ENCODE results near the gene GNPTAB.
"Not testable (repeated sequence)": the region's sequence is repeated elsewhere in the genome, so short reads cannot be mapped to it uniquely, and the experiment has no call there.

Gene GNPTAB

DNA sequence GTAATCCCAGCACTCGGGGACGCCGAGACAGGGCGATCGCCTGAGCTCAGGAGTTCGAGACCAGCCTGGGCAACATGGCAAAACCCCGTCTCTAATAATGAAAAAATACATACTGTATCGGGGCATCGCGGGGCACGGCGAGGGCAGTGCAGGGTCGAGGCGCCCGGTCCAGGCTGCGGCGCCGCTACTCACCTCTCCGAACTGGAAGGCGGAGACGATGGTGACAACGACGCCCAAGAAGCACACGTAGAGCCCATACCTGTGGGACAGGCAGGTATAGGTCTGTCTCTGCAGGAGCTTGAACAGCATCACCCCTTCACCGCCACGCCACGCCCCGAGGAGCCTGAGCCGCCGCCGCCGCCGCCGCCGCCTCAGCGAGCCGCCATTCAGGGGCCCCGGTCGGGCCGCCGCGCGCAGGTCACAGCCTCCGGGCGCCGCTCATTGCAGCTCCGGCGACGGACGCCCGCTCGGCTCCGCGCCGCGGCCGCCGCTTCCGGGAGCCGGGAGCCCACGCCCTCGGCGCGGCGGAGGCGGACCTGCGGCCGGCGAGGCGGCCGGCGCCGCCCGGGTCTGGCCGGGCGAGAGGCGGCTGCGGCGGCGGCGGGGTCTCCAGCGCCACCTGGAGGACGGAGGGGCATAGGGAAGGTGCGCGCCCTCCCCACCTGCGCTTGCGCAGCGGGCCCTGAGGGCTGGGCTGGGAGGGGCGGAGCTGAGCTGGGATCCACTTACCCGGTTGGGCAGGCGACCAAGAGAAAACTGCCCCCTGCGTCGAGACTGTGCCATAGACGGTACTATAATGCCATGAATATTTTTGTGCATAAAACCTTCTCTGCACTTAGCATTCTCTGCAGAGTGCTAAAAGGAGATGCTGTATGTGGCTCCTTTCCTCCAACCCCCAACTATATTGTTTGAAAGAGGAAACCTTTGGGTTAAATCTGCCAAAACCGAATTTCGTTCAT is at the start of gene GNPTAB:
TSS of gene GNPTAB (minus strand) at position 593 of the 959 bp plus-strand sequence. CDS start at position 309, 284 bp downstream.
- DNase-seq (ENCODE audit: low read depth in 2 of 2) = peak; percentile 91 to 93

DNA sequence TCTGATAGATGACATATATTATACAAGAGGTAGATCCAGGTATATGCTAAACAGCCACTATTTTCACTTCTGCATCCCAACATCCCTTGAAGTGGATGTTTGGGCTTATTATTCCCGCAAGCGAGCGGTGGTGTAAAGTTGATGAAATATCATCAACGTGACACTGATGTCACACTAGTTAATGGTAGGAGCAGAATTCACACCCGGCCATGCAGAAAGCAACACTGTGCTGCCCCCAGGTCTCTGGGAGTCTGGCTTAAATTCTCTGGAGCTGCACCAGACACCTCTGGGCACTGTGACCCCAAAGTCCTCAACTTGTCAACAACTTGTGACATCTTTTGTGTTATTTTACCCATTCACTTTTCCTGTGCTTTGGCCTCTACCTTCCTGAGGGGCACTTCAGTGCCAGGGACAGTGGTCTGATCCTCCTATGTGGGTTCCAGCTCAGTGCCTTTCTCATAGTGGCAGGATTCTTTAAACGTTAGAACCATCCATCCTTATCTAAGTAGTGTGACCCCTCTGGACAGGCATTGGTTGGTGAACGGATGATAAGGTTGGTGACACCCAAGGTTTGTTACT is 47.6 kb upstream of the GNPTAB start:
- DNase-seq (ENCODE audit: low read depth in 2 of 2) = no peak

- no peak for DNase-seq (ENCODE audit: low read depth in 2 of 2)
Measured at GRCh38 chr12:101877806-101878242, 47.1 kb upstream of the GNPTAB start.

GRCh38 chr12:101876861-101877805 is 46.4 kb upstream of the GNPTAB start, which contains the start of gene DRAM1:
Gene DRAM1, plus strand, starts transcription at chr12:101877580. Its CDS starts 210 bp downstream, at chr12:101877790.
- peak; percentile 25 to 40 for DNase-seq (ENCODE audit: low read depth in 2 of 2)

DNA sequence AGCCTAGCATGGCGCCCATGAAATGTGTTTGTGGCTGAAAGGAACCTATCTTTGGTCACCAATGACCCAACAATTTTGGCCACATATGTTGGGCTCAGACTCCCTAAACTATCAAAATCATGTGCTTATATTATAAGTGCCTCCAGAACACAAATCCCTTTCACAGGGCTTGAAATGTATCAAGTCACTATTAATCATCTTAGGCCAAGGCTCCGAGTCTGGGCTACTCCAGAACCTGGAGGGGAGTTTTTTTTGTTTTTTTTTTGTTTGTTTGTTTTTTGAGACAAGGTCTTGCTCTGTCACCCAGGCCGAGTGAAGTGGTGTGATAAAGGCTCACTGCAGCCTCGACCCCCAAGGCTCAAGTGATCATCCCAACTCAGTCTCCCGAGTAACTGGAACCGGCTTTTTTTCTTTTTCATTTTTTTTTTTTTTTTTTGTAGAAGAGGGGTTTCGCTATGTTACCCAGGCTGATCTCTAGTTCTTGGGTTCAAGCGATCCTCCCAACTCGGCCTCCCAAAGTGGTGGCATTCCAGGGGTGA is 45.6 kb upstream of the GNPTAB start:
- no peak for DNase-seq (ENCODE audit: low read depth in 2 of 2)

DNA sequence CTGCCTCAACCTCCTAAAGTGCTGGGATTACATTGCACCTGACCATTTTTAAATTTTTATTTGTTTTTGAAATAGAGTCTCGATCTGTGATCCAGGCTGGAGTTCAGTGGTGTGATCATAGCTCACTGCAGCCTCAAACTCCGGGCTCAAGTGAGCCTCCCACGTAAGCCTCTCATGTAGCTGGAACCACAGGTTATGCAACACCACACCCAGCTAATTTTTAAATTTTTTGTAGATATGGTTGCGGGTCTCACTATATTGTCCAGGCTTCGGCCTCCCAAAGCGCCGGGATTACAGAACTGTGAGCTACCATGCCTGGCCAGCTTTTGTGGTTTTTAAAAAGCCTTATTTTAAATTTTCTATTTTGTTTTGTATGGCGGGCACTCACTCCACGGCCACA is 44.4 kb upstream of the GNPTAB start:
- DNase-seq (ENCODE audit: low read depth in 2 of 2) = no peak

DNA sequence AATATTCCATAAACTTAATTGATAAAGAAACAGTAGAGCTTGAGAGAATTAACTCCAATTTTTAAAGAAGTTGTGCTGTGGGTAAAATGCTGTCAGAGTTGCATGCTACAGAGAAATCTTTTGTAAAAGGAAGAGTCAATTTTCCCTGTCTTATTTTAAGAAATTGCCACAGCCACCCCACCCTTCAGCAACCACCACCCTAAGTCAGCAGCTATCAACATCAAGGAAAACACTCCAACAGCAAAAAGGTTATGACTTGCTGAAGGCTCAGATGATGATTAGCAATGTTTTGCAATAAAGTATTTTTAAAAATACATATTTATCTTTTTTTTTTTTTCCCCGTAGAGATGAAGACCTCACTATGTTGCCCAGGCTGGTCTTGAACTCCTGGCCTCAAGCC is 40.2 kb upstream of the GNPTAB start:
- no peak for DNase-seq (ENCODE audit: low read depth in 2 of 2)

DNA sequence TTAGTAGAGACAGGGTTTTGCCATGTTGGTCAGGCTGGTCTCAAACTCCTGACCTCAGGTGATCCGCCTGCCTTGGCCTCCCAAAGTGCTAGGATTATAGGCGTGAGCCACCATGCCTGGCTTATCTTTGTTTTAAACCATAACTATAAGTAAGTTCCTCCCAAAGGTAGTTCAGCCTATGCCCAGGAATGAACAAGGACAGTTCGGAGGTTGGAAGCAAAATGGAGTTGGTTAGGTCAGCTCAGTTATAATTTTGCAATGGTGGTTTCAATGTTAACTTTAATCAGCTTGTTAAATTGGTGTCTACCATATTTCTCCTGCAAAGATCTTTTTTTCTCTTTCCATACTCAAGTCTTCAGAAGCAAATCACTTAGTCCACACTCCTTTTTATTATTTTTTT is 36.9 kb upstream of the GNPTAB start:
- DNase-seq (ENCODE audit: low read depth in 2 of 2) = not testable (repeated sequence)

GRCh38 chr12:101866615-101867373 is 36.0 kb upstream of the GNPTAB start:
- no peak for DNase-seq (ENCODE audit: low read depth in 2 of 2)

- DNase-seq (ENCODE audit: low read depth in 2 of 2) = no peak
Measured at GRCh38 chr12:101863981-101864380, 33.2 kb upstream of the GNPTAB start.

DNA sequence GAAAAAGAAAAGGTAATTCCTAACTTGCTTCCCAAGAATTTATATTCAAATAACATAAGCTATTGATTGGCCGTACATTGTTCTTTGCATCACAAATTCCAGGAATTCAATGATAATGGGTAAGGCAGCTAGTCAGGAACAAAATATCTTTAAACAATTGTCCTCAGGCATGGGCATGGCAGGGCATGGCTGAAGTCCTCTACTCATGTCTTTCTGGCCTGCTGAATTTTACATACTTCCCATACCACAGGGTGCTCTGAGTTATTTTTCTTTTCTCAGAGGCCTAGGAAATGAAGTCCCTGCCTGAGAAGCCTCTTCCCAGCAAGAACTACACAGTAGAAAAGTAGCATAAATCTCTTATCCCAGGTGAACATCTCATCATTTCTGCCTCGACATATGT is 31.5 kb upstream of the GNPTAB start:
- DNase-seq (ENCODE audit: low read depth in 2 of 2) = no peak

DNA sequence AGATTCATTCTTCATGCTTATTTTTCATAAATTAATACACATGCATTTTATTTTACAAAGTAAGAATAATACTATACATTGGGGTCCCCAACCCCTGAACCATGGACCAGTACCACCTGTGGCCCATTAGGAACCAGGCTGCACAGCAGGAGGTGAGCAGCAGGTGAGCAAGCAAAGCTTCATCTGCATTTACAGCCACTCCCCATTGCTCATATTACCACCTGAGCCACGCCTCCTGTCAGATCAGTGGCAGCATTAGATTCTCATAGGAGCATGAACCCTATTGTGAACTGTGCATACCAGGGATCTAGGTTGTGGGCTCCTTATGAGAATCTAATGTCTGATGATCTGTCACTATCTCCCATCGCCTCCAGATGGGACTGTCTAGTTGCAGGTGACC is 30.9 kb upstream of the GNPTAB start:
- DNase-seq (ENCODE audit: low read depth in 2 of 2) = not testable (repeated sequence)

GRCh38 chr12:101859664-101860607 is 29.2 kb upstream of the GNPTAB start:
- no peak for DNase-seq (ENCODE audit: low read depth in 2 of 2)

DNA sequence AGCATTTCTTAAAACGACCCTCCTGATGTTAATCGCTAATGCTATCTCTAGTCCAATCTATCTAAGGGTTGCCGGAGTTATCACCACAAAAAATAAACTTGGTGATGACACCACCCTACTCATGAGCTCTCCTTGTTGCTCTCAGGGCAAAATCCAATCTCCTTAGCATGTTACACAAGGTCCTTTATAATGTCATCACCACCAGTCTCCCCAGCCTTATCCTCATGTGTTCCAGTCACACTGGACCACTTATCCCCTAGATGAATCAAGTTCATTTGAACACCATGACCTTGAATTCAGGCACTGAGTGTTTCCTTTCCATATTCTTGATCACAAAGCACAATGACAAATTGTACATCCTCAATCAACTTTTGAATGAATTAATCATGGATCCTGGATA is 27.6 kb upstream of the GNPTAB start:
- DNase-seq (ENCODE audit: low read depth in 2 of 2) = no peak

DNA sequence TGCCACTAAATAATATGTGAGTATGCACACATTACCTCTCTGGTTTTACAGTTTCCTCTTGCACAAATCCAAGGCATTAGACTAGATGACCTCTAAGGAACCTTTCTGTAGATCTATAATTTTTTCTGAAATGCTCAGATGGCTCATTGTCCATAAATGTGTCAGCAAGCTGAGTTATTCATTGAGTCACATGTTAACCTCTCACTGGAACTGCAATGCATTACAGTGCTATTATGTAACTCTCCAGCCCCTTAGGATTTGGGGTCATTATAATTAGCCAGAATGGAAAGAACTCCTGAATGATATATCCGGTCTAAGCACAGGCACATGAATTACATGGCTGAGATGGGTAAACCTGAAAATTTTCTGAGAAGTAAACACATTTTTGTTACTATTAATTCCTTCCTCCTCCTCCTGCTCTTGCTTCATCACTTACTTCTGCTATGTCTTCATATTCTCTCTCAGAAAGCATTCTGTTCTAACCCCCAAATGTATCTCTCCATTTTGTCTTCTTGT is 26.3 kb upstream of the GNPTAB start:
- DNase-seq (ENCODE audit: low read depth in 2 of 2) = no peak

DNA sequence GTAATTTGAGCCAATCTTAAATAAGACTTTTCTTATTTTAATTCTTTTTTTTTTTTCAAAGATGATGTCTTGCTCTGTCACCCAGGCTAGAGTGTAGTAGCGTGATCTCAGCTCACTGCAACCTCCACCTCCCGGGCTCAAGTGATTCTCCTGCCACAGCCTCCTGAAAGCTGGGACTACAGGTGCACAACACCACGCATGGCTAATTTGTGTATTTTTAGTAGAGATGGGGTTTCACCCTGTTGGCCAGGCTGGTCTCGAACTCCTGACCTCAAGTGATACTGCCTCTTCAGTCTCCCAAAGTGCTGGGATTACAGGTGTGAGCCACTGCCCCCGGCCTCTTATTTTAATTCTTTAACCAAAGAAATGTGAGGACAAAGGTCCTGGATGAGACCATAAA is 25.9 kb upstream of the GNPTAB start:
- DNase-seq (ENCODE audit: low read depth in 2 of 2) = not testable (repeated sequence)

DNA sequence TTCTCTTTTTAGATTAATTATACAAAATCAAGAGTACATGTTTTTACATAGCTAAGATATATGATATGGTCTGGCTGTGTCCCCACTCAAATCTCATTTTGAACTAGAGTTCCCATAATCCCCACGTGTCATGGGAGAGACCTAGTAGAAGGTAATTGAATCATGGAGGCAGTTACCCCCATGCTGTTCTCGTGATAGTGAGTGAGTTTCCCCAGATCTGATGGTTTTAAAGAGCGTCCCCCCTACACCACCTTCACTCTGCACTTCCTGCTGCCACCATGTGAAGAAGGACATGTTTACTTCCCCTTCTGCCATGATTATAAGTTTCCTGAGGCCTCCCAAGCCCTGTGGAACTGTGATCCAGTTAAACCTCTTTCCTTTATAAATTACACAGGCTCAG is 25.2 kb upstream of the GNPTAB start:
- no peak for DNase-seq (ENCODE audit: low read depth in 2 of 2)

DNA sequence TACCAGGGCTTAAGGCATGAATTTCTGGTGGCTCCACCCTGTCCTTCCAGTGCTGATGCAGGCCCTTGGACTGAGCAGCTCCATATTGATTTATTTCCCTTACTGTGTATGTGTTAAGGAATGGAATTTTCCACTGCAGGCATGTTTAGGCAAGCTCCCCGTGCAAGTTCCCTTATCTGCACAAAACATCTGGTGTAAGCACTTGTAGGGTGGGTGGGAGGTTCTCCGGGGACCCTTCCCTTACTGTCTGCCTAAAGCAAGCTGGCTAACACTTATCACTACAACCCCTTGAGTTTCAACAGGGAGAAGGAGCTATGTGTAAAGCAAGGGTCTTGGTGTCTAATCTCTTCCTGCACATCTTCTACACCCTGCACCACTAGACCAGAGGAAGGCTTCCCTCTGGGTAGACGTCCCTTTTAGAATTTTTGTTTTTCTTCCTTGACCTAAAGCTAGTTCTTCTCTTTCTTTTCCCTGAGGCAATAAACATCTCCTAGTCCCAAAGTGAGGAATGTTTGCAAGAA is 24.7 kb upstream of the GNPTAB start:
- no peak for DNase-seq (ENCODE audit: low read depth in 2 of 2)

DNA sequence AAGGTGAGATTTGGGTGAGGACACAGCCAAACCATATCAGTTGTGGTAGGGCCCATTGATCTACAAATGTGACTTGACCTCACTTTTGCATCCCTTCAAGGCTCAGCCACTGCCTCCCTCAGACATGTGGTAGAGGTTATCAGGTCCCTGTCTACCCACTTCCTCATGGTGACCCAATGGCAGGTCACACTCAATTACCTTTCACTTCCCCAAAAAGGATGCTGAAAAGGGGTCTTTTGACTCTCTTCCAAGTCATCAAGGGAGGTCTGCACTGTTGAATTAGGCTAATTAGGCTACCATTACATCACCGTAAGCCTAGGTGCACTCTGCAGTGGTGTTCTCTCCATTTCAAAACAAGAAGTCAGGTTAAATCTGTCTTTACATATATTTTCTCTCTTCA is 24.0 kb upstream of the GNPTAB start:
- DNase-seq (ENCODE audit: low read depth in 2 of 2) = no peak

All from stimulated activated CD4-positive, alpha-beta T cell treated with anti-CD3 and anti-CD28 coated beads, Interleukin-1b, Interleukin-23, amount 100 ng/mL, for 1 hour (primary cell).